HG03469 (cell line): ENCODE data around the gene C19orf53.

Experiments
- ATAC-seq: cut with Tn5 transposase; IDR thresholded peaks from one replicate; pipeline ENCODE4 v1.9.1; 2021; ENCODE audit warnings: mild to moderate bottlenecking, moderate library complexity, moderate number of reproducible peaks; ENCODE audit not compliant: unreplicated experiment

Gene C19orf53

DNA sequence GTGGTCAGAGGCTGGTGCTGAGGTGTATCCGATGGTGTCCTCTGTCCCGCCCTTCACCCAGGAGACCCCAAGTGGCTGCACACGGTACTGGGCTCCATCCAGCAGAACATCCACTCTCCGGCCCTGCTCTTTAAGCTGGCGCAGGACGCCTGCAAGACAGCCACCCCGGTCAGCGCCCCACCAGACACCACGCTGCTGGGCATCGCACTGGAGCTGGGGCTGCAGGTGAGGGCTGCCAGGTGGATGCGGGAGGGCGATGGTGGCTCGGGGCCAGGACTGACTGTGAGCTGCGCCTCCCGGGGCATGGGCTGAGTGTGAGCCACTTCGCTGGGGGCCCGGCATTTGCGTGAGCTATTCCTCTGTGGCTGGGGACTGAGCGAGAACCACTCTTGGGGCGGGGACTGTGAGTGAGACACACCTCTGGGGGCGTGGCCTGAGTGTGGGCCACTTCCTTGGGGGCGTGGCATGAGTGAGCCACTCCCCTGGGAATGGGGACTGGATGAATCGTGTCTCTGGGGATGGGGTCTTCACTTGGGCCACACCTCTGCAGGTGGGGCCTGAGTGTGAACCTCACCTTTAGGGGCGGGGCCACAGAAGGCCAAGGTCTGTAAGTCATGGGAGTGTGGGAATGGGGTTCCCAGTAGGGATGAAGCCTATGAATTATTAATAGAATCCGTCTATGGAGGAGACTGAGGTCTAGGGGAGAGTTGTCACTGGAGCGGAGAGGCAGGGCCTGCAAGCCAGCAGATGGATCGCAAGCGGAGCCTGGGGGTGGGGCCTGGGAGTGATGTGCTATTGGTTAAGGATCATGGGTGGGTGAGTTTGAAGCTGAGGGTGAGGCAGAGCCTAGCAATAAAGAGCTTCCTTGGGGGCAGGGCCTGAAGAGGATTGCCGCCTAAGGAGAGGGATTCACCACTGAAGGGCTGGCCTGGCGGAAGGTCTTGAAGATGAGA is 51.5 kb downstream of the C19orf53 start:
- ATAC-seq = no peak

DNA sequence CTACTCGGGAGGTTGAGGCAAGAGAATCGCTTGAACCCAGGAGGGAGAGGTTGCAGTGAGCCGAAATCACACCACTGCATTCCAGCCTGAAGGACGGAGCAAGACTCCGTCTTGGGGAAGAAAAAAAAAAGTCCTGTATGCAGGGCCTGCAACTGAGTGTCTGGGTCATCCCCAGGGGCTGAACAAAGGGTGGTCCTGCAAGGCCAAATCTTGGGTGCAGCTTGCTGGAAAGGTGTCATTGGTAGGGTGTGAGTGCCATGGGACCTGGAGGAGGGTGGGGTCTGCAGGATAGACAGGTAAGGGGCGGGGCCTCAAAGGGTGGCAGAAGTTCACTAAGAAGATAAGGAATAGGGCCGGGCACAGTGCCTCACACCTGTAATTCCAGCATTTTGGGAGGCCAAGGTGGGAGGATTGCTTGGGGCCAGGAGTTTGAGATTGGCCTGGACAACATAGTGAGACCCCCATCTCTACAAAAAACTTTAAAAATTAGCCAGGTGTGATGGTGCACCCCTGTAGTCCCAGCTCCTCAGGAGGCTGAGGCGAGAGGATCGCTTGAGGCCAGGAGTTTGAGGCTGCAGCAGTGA is 52.5 kb downstream of the C19orf53 start:
- ATAC-seq = no peak

DNA sequence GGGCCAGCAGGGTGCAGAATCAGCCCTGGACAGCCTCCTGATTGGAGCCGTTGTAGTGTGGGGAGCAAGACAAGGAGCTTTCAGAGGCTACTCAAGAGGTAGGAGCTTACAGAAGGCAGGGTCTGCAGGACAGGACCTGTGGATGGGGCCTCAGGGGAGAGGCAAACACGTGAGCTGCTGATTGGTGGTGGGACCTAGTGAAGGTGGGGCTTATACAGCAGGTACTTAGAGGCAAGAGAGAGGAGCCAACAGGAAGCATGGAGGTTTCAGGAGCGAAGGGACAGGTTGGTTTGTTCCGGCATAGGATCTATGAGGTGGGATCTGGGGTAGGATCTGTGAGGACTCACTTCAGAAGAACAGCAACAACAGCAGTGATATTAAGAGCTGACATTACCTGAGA is 53.4 kb downstream of the C19orf53 start:
- no peak for ATAC-seq
